Thymus (tissue), 11 donors: ENCODE data around the gene KBTBD2. TPM values are rescaled to one million over a fixed set of nuclear protein-coding genes. Genes with fewer than 3 reads are reported as not detected.
A peak's percentile ranks its signal among the peaks of the same experiment; 100 is the strongest.
"Not testable (repeated sequence)": the region's sequence is repeated elsewhere in the genome, so short reads cannot be mapped to it uniquely, and the experiment has no call there.

Source experiments
- DNase-seq, 9 donors: peaks; one replicate each; pipeline ENCODE4 v3.0.0-alpha.2; 2013; ENCODE audit warnings: low spot score in 9 of 9, low read depth in 6 of 9, missing footprints in 1 of 9
- H3K27ac ChIP-seq, 2 donors: one replicate each; pipeline ENCODE4 v1.5.1; 2013; ENCODE audit warnings: control low read depth in 1 of 2, low read depth in 1 of 2, low read length in 1 of 2, mild to moderate bottlenecking in 1 of 2, moderate library complexity in 1 of 2
- H3K27me3 ChIP-seq, 2 donors: one replicate each; pipeline ENCODE4 v1.5.1; 2013; ENCODE audit warnings: low read length in 1 of 2; ENCODE audit not compliant: control insufficient read depth in 2 of 2, insufficient read depth in 1 of 2
- H3K36me3 ChIP-seq, 2 donors: one replicate each; pipeline ENCODE4 v1.5.1; 2013; ENCODE audit warnings: low read length in 1 of 2, mild to moderate bottlenecking in 1 of 2, moderate library complexity in 1 of 2; ENCODE audit not compliant: control insufficient read depth in 2 of 2, insufficient read depth in 2 of 2
- H3K4me1 ChIP-seq, 2 donors: one replicate each; pipeline ENCODE4 v1.5.1; 2013; ENCODE audit warnings: low read length in 2 of 2; ENCODE audit not compliant: control insufficient read depth in 2 of 2, insufficient read depth in 2 of 2
- H3K4me3 ChIP-seq, 2 donors: one replicate each; pipeline ENCODE4 v1.5.1; 2013; ENCODE audit warnings: low read length in 2 of 2, control low read depth in 1 of 2, mild to moderate bottlenecking in 1 of 2
- H3K9me3 ChIP-seq, 2 donors: one replicate each; pipeline ENCODE4 v1.5.1; 2013; ENCODE audit warnings: low read length in 1 of 2, mild to moderate bottlenecking in 1 of 2; ENCODE audit not compliant: control insufficient read depth in 2 of 2, insufficient read depth in 1 of 2
- WGBS: extraction: QIAGEN DNeasy Blood & Tissue Kit; methylation state at CpG from one replicate; pipeline ENCODE4 v1.1.7; 2013; 5-methylcytosine and 5-hydroxymethylcytosine counted together
- polyA plus RNA-seq: library from polyadenylated mRNA; stranded (reverse); fragments of 200-250 nt; gene quantifications from one replicate; pipeline ENCODE4 v1.2.3, GENCODE V29; 2013
- total RNA-seq: library from RNA; stranded (reverse); fragments of 120-200 nt; gene quantifications from one replicate; pipeline ENCODE4 v1.2.4, GENCODE V29; 2013
- donor health status: healthy.

KBTBD2 gene
- total and polyA plus RNA-seq, 2 donors: 24.1 to 31.3 TPM

- H3K27me3 ChIP-seq: no peaks in the 10 kb centered on the region
- no peak overlapping the region for H3K4me3 ChIP-seq
- DNase-seq: no peak
- H3K36me3 ChIP-seq: no peaks in the 10 kb centered on the region
- H3K9me3 ChIP-seq: peaks cover 0 to 1% of the 10 kb centered on the region in 2 donors
- WGBS: 96% methylated on average over 2 of the region's 2 CpGs
- H3K4me1 ChIP-seq: no peaks in the 10 kb centered on the region
- H3K27ac ChIP-seq: no peak overlapping the region
Measured at GRCh38 chr7:32928785-32929298, 37.3 kb upstream of the KBTBD2 start.

GRCh38 chr7:32921896-32922295, 30.3 kb upstream of the KBTBD2 start:
- Histone ChIP-seq H3K36me3 (no peaks in the 10 kb centered on the region), H3K9me3 (no peaks in the 10 kb centered on the region), H3K4me1 (no peaks in the 10 kb centered on the region), H3K4me3 (no peak overlapping the region), H3K27me3 (no peaks in the 10 kb centered on the region), H3K27ac (no peak overlapping the region)
- no peak for DNase-seq
- WGBS: 77% methylated on average over 2 of the region's 2 CpGs

GRCh38 chr7:32916994-32917393, 25.4 kb upstream of the KBTBD2 start:
- not testable (repeated sequence) for H3K27me3 ChIP-seq, H3K4me3 ChIP-seq, H3K9me3 ChIP-seq, H3K27ac ChIP-seq, H3K36me3 ChIP-seq, H3K4me1 ChIP-seq, DNase-seq
- 98% methylated on average over 6 of the region's 7 CpGs for WGBS

GRCh38 chr7:32916006-32916405, 24.4 kb upstream of the KBTBD2 start:
- WGBS: 97% methylated on average over 3 of the region's 3 CpGs
- Histone ChIP-seq H3K9me3 (no peaks in the 10 kb centered on the region), H3K27me3 (no peaks in the 10 kb centered on the region), H3K27ac (no peak overlapping the region), H3K4me3 (no peak overlapping the region), H3K36me3 (no peaks in the 10 kb centered on the region), H3K4me1 (peaks cover 2 to 4% of the 10 kb centered on the region in 2 donors)
- no peak for DNase-seq

- peaks cover 2 to 4% of the 10 kb centered on the region in 2 donors for H3K4me1 ChIP-seq
- DNase-seq: no peak
- H3K9me3 ChIP-seq: no peaks in the 10 kb centered on the region
- 98% methylated on average over 5 of the region's 5 CpGs for WGBS
- H3K27ac ChIP-seq: no peak overlapping the region
- no peaks in the 10 kb centered on the region for H3K27me3 ChIP-seq
- no peak overlapping the region for H3K4me3 ChIP-seq
- no peaks in the 10 kb centered on the region for H3K36me3 ChIP-seq
Measured at GRCh38 chr7:32915041-32915536, 23.5 kb upstream of the KBTBD2 start.

GRCh38 chr7:32914184-32914583, 22.6 kb upstream of the KBTBD2 start:
- Histone ChIP-seq H3K36me3 (no peaks in the 10 kb centered on the region), H3K27ac (no peak overlapping the region), H3K4me1 (peaks cover 2 to 4% of the 10 kb centered on the region in 2 donors), H3K9me3 (no peaks in the 10 kb centered on the region), H3K27me3 (no peaks in the 10 kb centered on the region), H3K4me3 (no peak overlapping the region)
- WGBS: 100% methylated on average over 1 of the region's 1 CpG
- DNase-seq: no peak

GRCh38 chr7:32910195-32910594, 18.6 kb upstream of the KBTBD2 start:
- Histone ChIP-seq H3K27ac (no peak overlapping the region), H3K36me3 (no peaks in the 10 kb centered on the region), H3K4me1 (peaks cover under 1 to 2% of the 10 kb centered on the region in 2 donors), H3K4me3 (no peak overlapping the region), H3K27me3 (no peaks in the 10 kb centered on the region), H3K9me3 (no peaks in the 10 kb centered on the region)
- WGBS: 93% methylated on average over 1 of the region's 1 CpG
- no peak for DNase-seq

GRCh38 chr7:32905175-32905662, 13.7 kb upstream of the KBTBD2 start:
- Histone ChIP-seq H3K4me1 (peaks cover 3 to 8% of the 10 kb centered on the region in 2 donors), H3K27ac (peak overlapping the region in 1 of 2 donors; percentile 47), H3K36me3 (no peaks in the 10 kb centered on the region), H3K4me3 (peak overlapping the region in 1 of 2 donors; percentile 3), H3K9me3 (peaks cover 0 to 3% of the 10 kb centered on the region in 2 donors), H3K27me3 (no peaks in the 10 kb centered on the region)
- 28% methylated on average over 12 of the region's 12 CpGs for WGBS
- DNase-seq: peak in 7 of 9 donors; percentile 14 to 71 (median 33)

GRCh38 chr7:32901629-32902028, 10.1 kb upstream of the KBTBD2 start:
- Histone ChIP-seq H3K27me3 (no peaks in the 10 kb centered on the region), H3K4me1 (peaks cover 3 to 8% of the 10 kb centered on the region in 2 donors), H3K36me3 (no peaks in the 10 kb centered on the region), H3K4me3 (no peak overlapping the region), H3K27ac (no peak overlapping the region), H3K9me3 (peaks cover 0 to 3% of the 10 kb centered on the region in 2 donors)
- no peak for DNase-seq
- WGBS: 95% methylated on average over 7 of the region's 7 CpGs
